Mesendoderm (in vitro differentiated cells): Measurements from ENCODE around the gene WDR53.
"Not testable (repeated sequence)": the region's sequence is repeated elsewhere in the genome, so short reads cannot be mapped to it uniquely, and the experiment has no call there.

Source experiments
- DNase-seq: peaks from one replicate; pipeline ENCODE4 v3.0.0; 2013
- H2AK5ac ChIP-seq: 2 replicates; pipeline ENCODE4 v1.6.1; 2013; ENCODE audit warnings: low read length, inconsistent platforms
- H2BK120ac ChIP-seq: 2 replicates; pipeline ENCODE4 v1.6.1; 2013; ENCODE audit warnings: low read depth, mild to moderate bottlenecking, low read length, moderate library complexity, mixed read lengths
- H2BK15ac ChIP-seq: replicated peaks from 2 replicates; pipeline ENCODE4 v1.6.1; 2013; ENCODE audit warnings: low read depth, mild to moderate bottlenecking, moderate library complexity
- H2BK5ac ChIP-seq: 2 replicates; pipeline ENCODE4 v1.6.1; 2013; ENCODE audit warnings: low read length, inconsistent platforms
- H3K18ac ChIP-seq: 2 replicates; pipeline ENCODE4 v1.6.1; 2013; ENCODE audit warnings: mild to moderate bottlenecking, low read length, mixed read lengths
- H3K23ac ChIP-seq: one replicate; pipeline ENCODE4 v1.6.1; 2013; ENCODE audit warnings: low read length
- H3K27ac ChIP-seq: 2 replicates; pipeline ENCODE4 v1.5.1; 2013; ENCODE audit warnings: low read depth, mild to moderate bottlenecking, inconsistent platforms, low read length, moderate library complexity
- H3K27me3 ChIP-seq: 2 replicates; pipeline ENCODE4 v1.6.1; 2013; ENCODE audit warnings: low read length, control low read depth, mild to moderate bottlenecking, inconsistent platforms; ENCODE audit not compliant: insufficient read depth, poor library complexity
- H3K36me3 ChIP-seq: 2 replicates; pipeline ENCODE4 v1.6.1; 2013; ENCODE audit warnings: low read length, inconsistent platforms; ENCODE audit not compliant: control insufficient read depth, insufficient read depth
- H3K4ac ChIP-seq: one replicate; pipeline ENCODE4 v1.6.1; 2013; ENCODE audit warnings: low read depth, mild to moderate bottlenecking, low read length, moderate library complexity
- H3K4me1 ChIP-seq: 2 replicates; pipeline ENCODE4 v1.6.1; 2013; ENCODE audit warnings: low read depth, low read length, inconsistent platforms; ENCODE audit not compliant: control insufficient read depth
- H3K4me2 ChIP-seq: 2 replicates; pipeline ENCODE4 v1.6.1; 2013; ENCODE audit warnings: low read length
- H3K4me3 ChIP-seq: 2 replicates; pipeline ENCODE4 v1.5.1; 2013; ENCODE audit warnings: mild to moderate bottlenecking, low read length
- H3K56ac ChIP-seq: one replicate; pipeline ENCODE4 v1.6.1; 2013; ENCODE audit warnings: low read length
- H3K79me1 ChIP-seq: 2 replicates; pipeline ENCODE4 v1.6.1; 2013; ENCODE audit warnings: low read length, inconsistent platforms
- H3K79me2 ChIP-seq: 2 replicates; pipeline ENCODE4 v1.6.1; 2013; ENCODE audit warnings: mild to moderate bottlenecking, low read length; ENCODE audit not compliant: control insufficient read depth, insufficient read depth
- H3K9ac ChIP-seq: 2 replicates; pipeline ENCODE4 v1.6.1; 2013; ENCODE audit warnings: low read length, inconsistent platforms
- H4K5ac ChIP-seq: one replicate; pipeline ENCODE4 v1.6.1; 2013; ENCODE audit warnings: low read length
- H4K8ac ChIP-seq: one replicate; pipeline ENCODE4 v1.6.1; 2013; ENCODE audit warnings: low read depth, mild to moderate bottlenecking, control low read depth, low read length, moderate library complexity
- WGBS: extraction: QIAGEN DNeasy Blood & Tissue Kit; methylation state at CpG from one replicate; pipeline ENCODE4 v1.1.7; 2013; ENCODE audit warnings: low lambda C conversion rate, missing lambda C conversion rate; ENCODE audit not compliant: insufficient coverage; ENCODE audit errors: extremely low coverage; 5-methylcytosine and 5-hydroxymethylcytosine counted together

Gene WDR53

GRCh38 chr3:196599734-196600128 is 31.4 kb upstream of the WDR53 start:
- no peaks in the 10 kb centered on the region for H3K27me3 ChIP-seq
- no peak overlapping the region for H3K56ac ChIP-seq
- H3K18ac ChIP-seq: no peak overlapping the region
- no peak for DNase-seq
- no peaks in the 10 kb centered on the region for H3K79me1 ChIP-seq
- H4K5ac ChIP-seq: no peak overlapping the region
- no peak overlapping the region for H3K9ac ChIP-seq
- H3K4me2 ChIP-seq: no peak overlapping the region
- H3K4ac ChIP-seq: no peak overlapping the region
- H2AK5ac ChIP-seq: no peak overlapping the region
- no peak overlapping the region for H2BK15ac ChIP-seq
- H3K79me2 ChIP-seq: no peaks in the 10 kb centered on the region
- no CpG with 5 or more reads among the region's 5 CpGs for WGBS
- no peak overlapping the region for H3K23ac ChIP-seq
- no peak overlapping the region for H3K4me3 ChIP-seq
- H3K36me3 ChIP-seq: no peaks in the 10 kb centered on the region
- no peak overlapping the region for H3K27ac ChIP-seq
- no peak overlapping the region for H4K8ac ChIP-seq
- no peak overlapping the region for H2BK120ac ChIP-seq
- no peak overlapping the region for H2BK5ac ChIP-seq
- no peaks in the 10 kb centered on the region for H3K4me1 ChIP-seq

GRCh38 chr3:196597971-196598733 is 29.8 kb upstream of the WDR53 start:
- H3K36me3 ChIP-seq, H2BK15ac ChIP-seq, H2BK120ac ChIP-seq, H3K9ac ChIP-seq, H3K79me1 ChIP-seq, H3K4me3 ChIP-seq, H3K4me2 ChIP-seq, H3K27me3 ChIP-seq, H3K4me1 ChIP-seq, H3K27ac ChIP-seq, DNase-seq, H3K79me2 ChIP-seq, H2BK5ac ChIP-seq, H3K23ac ChIP-seq, H4K5ac ChIP-seq, H2AK5ac ChIP-seq, H3K4ac ChIP-seq, H3K56ac ChIP-seq, H3K18ac ChIP-seq, H4K8ac ChIP-seq: not testable (repeated sequence)
- no CpG with 5 or more reads among the region's 25 CpGs for WGBS

- H3K4me1 ChIP-seq: no peaks in the 10 kb centered on the region
- H3K18ac ChIP-seq: no peak overlapping the region
- no peak overlapping the region for H4K5ac ChIP-seq
- H2BK120ac ChIP-seq: no peak overlapping the region
- no CpG with 5 or more reads among the region's 5 CpGs for WGBS
- no peaks in the 10 kb centered on the region for H3K27me3 ChIP-seq
- no peaks in the 10 kb centered on the region for H3K79me2 ChIP-seq
- no peak overlapping the region for H3K4ac ChIP-seq
- no peak overlapping the region for H3K9ac ChIP-seq
- no peak for DNase-seq
- H2AK5ac ChIP-seq: no peak overlapping the region
- no peak overlapping the region for H2BK15ac ChIP-seq
- no peaks in the 10 kb centered on the region for H3K36me3 ChIP-seq
- H3K4me3 ChIP-seq: no peak overlapping the region
- H4K8ac ChIP-seq: no peak overlapping the region
- no peak overlapping the region for H3K4me2 ChIP-seq
- no peaks in the 10 kb centered on the region for H3K79me1 ChIP-seq
- H3K23ac ChIP-seq: no peak overlapping the region
- H3K27ac ChIP-seq: no peak overlapping the region
- H2BK5ac ChIP-seq: no peak overlapping the region
- no peak overlapping the region for H3K56ac ChIP-seq
These were observed 28.0 kb upstream of the WDR53 start for GRCh38 chr3:196596355-196596754.

GRCh38 chr3:196590279-196590678 is 21.9 kb upstream of the WDR53 start:
- Histone ChIP-seq H2AK5ac (no peak overlapping the region), H3K79me1 (no peaks in the 10 kb centered on the region), H2BK120ac (no peak overlapping the region), H3K4me2 (no peak overlapping the region), H2BK5ac (no peak overlapping the region), H3K4me1 (no peaks in the 10 kb centered on the region), H3K79me2 (no peaks in the 10 kb centered on the region), H3K4me3 (no peak overlapping the region), H4K8ac (no peak overlapping the region), H4K5ac (no peak overlapping the region), H3K27ac (no peak overlapping the region), H3K23ac (no peak overlapping the region), H2BK15ac (no peak overlapping the region), H3K56ac (no peak overlapping the region), H3K27me3 (no peaks in the 10 kb centered on the region), H3K36me3 (no peaks in the 10 kb centered on the region), H3K9ac (no peak overlapping the region), H3K18ac (no peak overlapping the region), H3K4ac (no peak overlapping the region)
- no CpG with 5 or more reads among the region's 5 CpGs for WGBS
- no peak for DNase-seq

- Histone ChIP-seq H2BK120ac (no peak overlapping the region), H3K27me3 (no peaks in the 10 kb centered on the region), H3K23ac (no peak overlapping the region), H3K79me2 (no peaks in the 10 kb centered on the region), H3K18ac (no peak overlapping the region), H3K4me2 (no peak overlapping the region), H4K8ac (no peak overlapping the region), H4K5ac (no peak overlapping the region), H3K9ac (no peak overlapping the region), H3K36me3 (no peaks in the 10 kb centered on the region), H3K4me1 (no peaks in the 10 kb centered on the region), H2AK5ac (no peak overlapping the region), H3K56ac (no peak overlapping the region), H3K79me1 (no peaks in the 10 kb centered on the region), H3K4ac (no peak overlapping the region), H2BK5ac (no peak overlapping the region), H3K27ac (no peak overlapping the region), H3K4me3 (no peak overlapping the region), H2BK15ac (no peak overlapping the region)
- WGBS: no CpG with 5 or more reads among the region's 3 CpGs
- no peak for DNase-seq
These were observed 16.8 kb upstream of the WDR53 start for GRCh38 chr3:196585044-196585757.
